Natural killer cell (primary cell): ENCODE data around the gene ONECUT1. TPM values are rescaled to one million over a fixed set of nuclear protein-coding genes. Genes with fewer than 3 reads are reported as not detected.

Experiments used
- ATAC-seq, 3 donors: fragments of 150-1000 bp in 2 of 3; fragments of 200-7000 bp in 1 of 3; cut with Tn5 transposase; 1 replicate in 1 of 3; 2 replicates in 2 of 3; pipeline ENCODE4 v1.10.0; 2021; ENCODE audit warnings: mild to moderate bottlenecking in 2 of 3, moderate library complexity in 2 of 3
- DNase-seq, 2 donors: peaks; one replicate each; pipeline versions ENCODE4 v3.0.0 to v3.0.0-alpha.2; 2013 to 2021; ENCODE audit warnings: mixed read lengths in 1 of 2
- H3K27ac ChIP-seq: one replicate; pipeline ENCODE4 v1.5.1; 2013; ENCODE audit warnings: mild to moderate bottlenecking, low read length
- H3K27me3 ChIP-seq: one replicate; pipeline ENCODE4 v1.6.1; 2013; ENCODE audit warnings: low read length; ENCODE audit not compliant: control insufficient read depth, insufficient read depth
- H3K36me3 ChIP-seq: one replicate; pipeline ENCODE4 v1.6.1; 2013; ENCODE audit warnings: low read length; ENCODE audit not compliant: control insufficient read depth, insufficient read depth
- H3K4me1 ChIP-seq: one replicate; pipeline ENCODE4 v1.6.1; 2013; ENCODE audit warnings: low read length; ENCODE audit not compliant: control insufficient read depth, insufficient read depth
- H3K4me3 ChIP-seq: one replicate; pipeline ENCODE4 v1.5.1; 2013; ENCODE audit warnings: low read length
- H3K9me3 ChIP-seq: one replicate; pipeline ENCODE4 v1.6.1; 2013; ENCODE audit warnings: low read length; ENCODE audit not compliant: control insufficient read depth, insufficient read depth
- H3K27ac Mint-ChIP-seq, 2 donors: one replicate each; pipeline ENCODE4 v1.8.0; 2022; ENCODE audit warnings: mild to moderate bottlenecking in 2 of 2, mixed read lengths in 2 of 2, moderate library complexity in 1 of 2
- H3K27me3 Mint-ChIP-seq, 2 donors: one replicate each; pipeline ENCODE4 v1.8.0; 2022; ENCODE audit warnings: low read depth in 2 of 2, mixed read lengths in 2 of 2
- H3K36me3 Mint-ChIP-seq: one replicate; pipeline ENCODE4 v1.8.0; 2022; ENCODE audit warnings: mixed read lengths
- H3K4me1 Mint-ChIP-seq, 2 donors: one replicate each; pipeline ENCODE4 v1.8.0; 2022; ENCODE audit warnings: mixed read lengths in 2 of 2
- H3K4me3 Mint-ChIP-seq: one replicate; pipeline ENCODE4 v1.8.0; 2022; ENCODE audit warnings: mild to moderate bottlenecking, moderate library complexity, mixed read lengths
- H3K9me3 Mint-ChIP-seq, 2 donors: one replicate each; pipeline ENCODE4 v1.8.0; 2022; ENCODE audit warnings: mixed read lengths in 2 of 2
- CTCF ChIP-seq: fragments of 200-600 bp; IDR thresholded peaks from one replicate; pipeline ENCODE4 v1.8.0; 2022; ENCODE audit warnings: antibody characterized with exemption
- WGBS: methylation state at CpG from one replicate; pipeline ENCODE4 v1.1.7; 2013; ENCODE audit warnings: missing lambda C conversion rate; ENCODE audit not compliant: insufficient coverage; 5-methylcytosine and 5-hydroxymethylcytosine counted together
- intact Hi-C: fragments of 100-400 bp; cut with micrococcal nuclease; formaldehyde crosslinking; loops from one replicate; pipeline ENCODE4 v1.14.2; 2022
- total RNA-seq, 4 donors: library from RNA; stranded (reverse); fragments of 120-200 nt in 1 of 4; gene quantifications; one replicate each; pipeline versions ENCODE4 v1.2.3 to v1.2.4, GENCODE V29; 2013 to 2022

Gene ONECUT1
- total RNA-seq, 3 donors from 2014 or later (not counting 1 experiment from before 2014, with no cell fraction given): not detected

DNA sequence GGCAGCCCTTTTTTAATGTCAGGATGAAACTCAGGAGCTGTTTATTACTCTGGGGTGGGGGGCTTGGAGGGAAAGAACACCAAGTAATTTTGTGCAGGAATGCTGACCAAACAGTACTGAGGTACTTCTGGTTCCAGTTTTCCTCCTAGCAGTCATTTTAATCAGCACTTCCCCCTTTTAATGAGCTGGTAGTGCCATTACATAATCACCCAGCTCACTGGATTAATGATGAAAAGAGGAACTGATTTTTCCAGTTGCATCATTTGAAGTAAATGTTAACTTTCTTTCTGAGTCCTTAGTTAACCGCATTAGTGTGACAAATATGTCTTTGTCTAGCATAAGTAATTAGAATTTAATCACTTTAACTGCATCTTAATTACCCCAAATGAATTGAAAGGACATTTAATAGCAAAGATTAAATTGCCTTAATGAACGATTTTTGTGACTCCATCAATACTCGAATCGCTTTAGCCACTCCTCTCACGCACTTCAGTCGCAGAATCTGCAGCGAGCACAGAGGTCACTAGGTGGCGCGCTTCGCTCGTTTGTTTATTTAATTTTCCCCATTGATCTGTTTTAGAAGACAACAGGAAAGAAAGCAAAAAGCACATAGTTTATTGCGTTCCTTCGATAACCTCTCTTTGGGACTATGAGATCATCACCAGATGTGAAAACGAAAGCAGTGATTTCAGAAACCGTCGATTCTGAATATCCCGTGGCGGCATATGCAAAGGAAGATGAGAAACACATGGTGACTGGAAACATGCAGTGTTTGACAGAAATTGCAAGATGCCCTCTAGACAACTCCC, 9.8 kb downstream of the ONECUT1 start:
- H3K27me3 ChIP-seq: peaks cover 59% of the 10 kb centered on the region
- H3K4me1 ChIP-seq: peaks cover 11% of the 10 kb centered on the region
- Mint-ChIP-seq H3K4me1 (peaks cover 7 to 13% of the 10 kb centered on the region in 2 donors), H3K4me3 (no peak overlapping the region), H3K9me3 (no peaks in the 10 kb centered on the region), H3K36me3 (no peaks in the 10 kb centered on the region), H3K27ac (no peak overlapping the region), H3K27me3 (peaks cover 56 to 63% of the 10 kb centered on the region in 2 donors)
- no peaks in the 10 kb centered on the region for H3K9me3 ChIP-seq
- peak; percentile 91 for TF ChIP-seq CTCF
- H3K36me3 ChIP-seq: no peaks in the 10 kb centered on the region
- ATAC-seq (peak; percentile 71 to 75 (median 75)), DNase-seq (peak; percentile 36 to 81)
- under 1% methylated on average over 17 of the region's 18 CpGs for WGBS
- no peak overlapping the region for H3K4me3 ChIP-seq
- intact Hi-C loops: no loop called here
- H3K27ac ChIP-seq: no peak overlapping the region

DNA sequence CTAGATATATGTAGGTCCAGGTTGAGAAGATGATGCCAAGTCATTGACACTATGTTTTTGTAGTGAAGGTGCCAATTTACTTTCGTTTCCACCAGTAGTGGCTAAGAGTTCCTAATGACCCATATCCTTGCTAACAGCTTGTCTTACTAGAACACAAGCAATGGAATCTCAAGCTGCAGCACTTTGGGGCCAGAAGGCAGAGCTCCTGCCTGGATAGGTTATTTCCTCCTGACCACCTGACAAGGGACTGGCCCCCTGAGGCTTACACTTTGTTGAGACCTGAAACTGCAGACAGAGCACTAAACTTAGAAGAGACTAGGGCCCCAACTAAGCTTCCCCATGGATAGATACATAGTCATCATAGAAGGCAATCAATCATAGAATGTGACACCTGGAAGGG, 11.7 kb downstream of the ONECUT1 start:
- H3K9me3 ChIP-seq: no peaks in the 10 kb centered on the region
- WGBS: 64% methylated on average over 1 of the region's 1 CpG
- ATAC-seq (no peak), DNase-seq (no peak)
- Mint-ChIP-seq H3K27me3 (peaks cover 47 to 59% of the 10 kb centered on the region in 2 donors), H3K27ac (no peak overlapping the region), H3K4me3 (no peak overlapping the region), H3K9me3 (no peaks in the 10 kb centered on the region), H3K36me3 (no peaks in the 10 kb centered on the region), H3K4me1 (peaks cover 7% of the 10 kb centered on the region in 2 donors)
- peaks cover 6% of the 10 kb centered on the region for H3K4me1 ChIP-seq
- no peak for TF ChIP-seq CTCF
- H3K36me3 ChIP-seq: no peaks in the 10 kb centered on the region
- peaks cover 45% of the 10 kb centered on the region for H3K27me3 ChIP-seq
- no peak overlapping the region for H3K27ac ChIP-seq
- intact Hi-C loops: no loop called here
- no peak overlapping the region for H3K4me3 ChIP-seq

GRCh38 chr15:52772766-52773165, 17.4 kb downstream of the ONECUT1 start:
- no peak for DNase-seq
- Mint-ChIP-seq H3K36me3 (no peaks in the 10 kb centered on the region), H3K9me3 (no peaks in the 10 kb centered on the region), H3K27ac (no peak overlapping the region), H3K4me3 (no peak overlapping the region), H3K27me3 (peaks cover 34 to 53% of the 10 kb centered on the region in 2 donors), H3K4me1 (no peaks in the 10 kb centered on the region)
- ATAC-seq: no peak
- intact Hi-C loops: no loop called here
- Histone ChIP-seq H3K4me3 (no peak overlapping the region), H3K4me1 (no peaks in the 10 kb centered on the region), H3K27ac (no peak overlapping the region), H3K36me3 (no peaks in the 10 kb centered on the region), H3K27me3 (peaks cover 12% of the 10 kb centered on the region), H3K9me3 (no peaks in the 10 kb centered on the region)
- WGBS: 71% methylated on average over 5 of the region's 5 CpGs
- TF ChIP-seq CTCF: no peak

DNA sequence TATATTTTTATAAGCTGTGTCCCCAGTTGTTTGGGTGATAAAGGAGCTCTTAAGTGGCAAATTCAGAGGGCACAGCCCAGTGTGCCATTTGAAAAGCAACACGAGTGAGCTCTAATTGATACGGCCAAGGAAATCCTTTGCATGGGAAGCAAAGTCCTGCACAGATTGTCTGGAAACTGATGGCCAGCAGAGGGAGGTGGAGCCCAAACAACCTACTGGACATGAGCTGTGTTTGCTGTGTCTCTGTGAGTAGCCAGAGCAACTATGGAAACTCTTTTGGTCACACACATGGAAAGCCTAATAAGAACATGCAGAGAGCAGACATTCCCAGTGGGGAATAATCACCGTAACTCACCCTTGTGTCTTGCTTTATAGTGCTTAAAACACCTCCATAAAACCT, 24.4 kb downstream of the ONECUT1 start:
- intact Hi-C loops: no loop called here
- WGBS: 61% methylated on average over 3 of the region's 3 CpGs

More for the DNA sequence above, 24.4 kb downstream of the ONECUT1 start:
- H3K27ac Mint-ChIP-seq: no peak overlapping the region
- no peak overlapping the region for H3K27ac ChIP-seq
- H3K27me3 Mint-ChIP-seq: peaks cover 34 to 47% of the 10 kb centered on the region in 2 donors
- no peaks in the 10 kb centered on the region for H3K9me3 ChIP-seq
- no peaks in the 10 kb centered on the region for H3K36me3 ChIP-seq
- no peaks in the 10 kb centered on the region for H3K36me3 Mint-ChIP-seq
- H3K4me3 Mint-ChIP-seq: no peak overlapping the region
- ATAC-seq (no peak), DNase-seq (no peak)
- H3K4me1 Mint-ChIP-seq: no peaks in the 10 kb centered on the region
- H3K27me3 ChIP-seq: peaks cover 2% of the 10 kb centered on the region
- H3K4me3 ChIP-seq: no peak overlapping the region
- no peak for TF ChIP-seq CTCF
- H3K4me1 ChIP-seq: no peaks in the 10 kb centered on the region
- no peaks in the 10 kb centered on the region for H3K9me3 Mint-ChIP-seq
